Measurements from ENCODE around the gene FLT4. TPM values are rescaled to one million over a fixed set of nuclear protein-coding genes. Genes with fewer than 3 reads are reported as not detected.
"Not testable (repeated sequence)": the region's sequence is repeated elsewhere in the genome, so short reads cannot be mapped to it uniquely, and the experiment has no call there.

FLT4 gene
- total RNA-seq, 2 experiments from 2014 or later, result not detected

GRCh38 chr5:180683220-180683922 lies 34.0 kb upstream of the FLT4 start:
- H4K20me1 ChIP-seq (ENCODE audit: insufficient read depth, low read length), result no peaks in the 10 kb centered on the region
- no peak overlapping the region for H3K4me2 ChIP-seq (ENCODE audit: low read length)
- H3K4me1 ChIP-seq (ENCODE audit: insufficient read depth, low read length, poor library complexity, severe bottlenecking), result no peaks in the 10 kb centered on the region
- TF ChIP-seq, protein P1, sequence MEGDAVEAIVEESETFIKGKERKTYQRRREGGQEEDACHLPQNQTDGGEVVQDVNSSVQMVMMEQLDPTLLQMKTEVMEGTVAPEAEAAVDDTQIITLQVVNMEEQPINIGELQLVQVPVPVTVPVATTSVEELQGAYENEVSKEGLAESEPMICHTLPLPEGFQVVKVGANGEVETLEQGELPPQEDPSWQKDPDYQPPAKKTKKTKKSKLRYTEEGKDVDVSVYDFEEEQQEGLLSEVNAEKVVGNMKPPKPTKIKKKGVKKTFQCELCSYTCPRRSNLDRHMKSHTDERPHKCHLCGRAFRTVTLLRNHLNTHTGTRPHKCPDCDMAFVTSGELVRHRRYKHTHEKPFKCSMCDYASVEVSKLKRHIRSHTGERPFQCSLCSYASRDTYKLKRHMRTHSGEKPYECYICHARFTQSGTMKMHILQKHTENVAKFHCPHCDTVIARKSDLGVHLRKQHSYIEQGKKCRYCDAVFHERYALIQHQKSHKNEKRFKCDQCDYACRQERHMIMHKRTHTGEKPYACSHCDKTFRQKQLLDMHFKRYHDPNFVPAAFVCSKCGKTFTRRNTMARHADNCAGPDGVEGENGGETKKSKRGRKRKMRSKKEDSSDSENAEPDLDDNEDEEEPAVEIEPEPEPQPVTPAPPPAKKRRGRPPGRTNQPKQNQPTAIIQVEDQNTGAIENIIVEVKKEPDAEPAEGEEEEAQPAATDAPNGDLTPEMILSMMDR (conservative IDR thresholded peaks at IDR 0.05; ENCODE audit: low read length), result peak; percentile 24; the same call in 1 of the 2 replicates
- no peak for TF ChIP-seq EZH2phosphoT487 (IDR thresholded peaks at IDR 0.05; ENCODE audit: borderline replicate concordance, low read depth, low read length)
- intact Hi-C loops (cut with micrococcal nuclease; ENCODE audit: unreplicated experiment), result no loop called here
- H3K27ac ChIP-seq (ENCODE audit: low read depth, low read length, poor library complexity, severe bottlenecking), result no peak overlapping the region
- no TSS peak for BruUV-seq (replicated peaks)
- H3K4me3 ChIP-seq (ENCODE audit: low read depth, low read length, poor library complexity, severe bottlenecking), result no peak overlapping the region
- no peaks in the 10 kb centered on the region for H3K9me2 ChIP-seq (ENCODE audit: insufficient read depth, low read length)
- POLR2A ChIA-PET, result no interaction called here
- H3K79me2 ChIP-seq (ENCODE audit: insufficient read depth, low read depth, low read length), result no peaks in the 10 kb centered on the region
- CTCF ChIA-PET (ENCODE audit: unreplicated experiment), result no interaction called here
- no peaks in the 10 kb centered on the region for H3K9me3 ChIP-seq (ENCODE audit: low read length)
- H2AFZ ChIP-seq (ENCODE audit: low read length), result no peak overlapping the region
- DNase-seq (ENCODE audit: low spot score), result no peak
- no peaks in the 10 kb centered on the region for H3K36me3 ChIP-seq (ENCODE audit: insufficient read depth, low read length)

GRCh38 chr5:180682560-180682959 lies 33.2 kb upstream of the FLT4 start:
- H3K4me3 ChIP-seq (ENCODE audit: low read depth, low read length, poor library complexity, severe bottlenecking), result no peak overlapping the region
- CTCF ChIA-PET (ENCODE audit: unreplicated experiment), result no interaction called here
- H4K20me1 ChIP-seq (ENCODE audit: insufficient read depth, low read length), result no peaks in the 10 kb centered on the region
- no peaks in the 10 kb centered on the region for H3K4me1 ChIP-seq (ENCODE audit: insufficient read depth, low read length, poor library complexity, severe bottlenecking)
- H3K36me3 ChIP-seq (ENCODE audit: insufficient read depth, low read length), result no peaks in the 10 kb centered on the region
- no peak overlapping the region for H2AFZ ChIP-seq (ENCODE audit: low read length)
- no TSS peak for BruUV-seq (replicated peaks)
- H3K79me2 ChIP-seq (ENCODE audit: insufficient read depth, low read depth, low read length), result no peaks in the 10 kb centered on the region
- POLR2A ChIA-PET, result no interaction called here
- no peak overlapping the region for H3K27ac ChIP-seq (ENCODE audit: low read depth, low read length, poor library complexity, severe bottlenecking)
- H3K4me2 ChIP-seq (ENCODE audit: low read length), result no peak overlapping the region
- intact Hi-C loops (cut with micrococcal nuclease; ENCODE audit: unreplicated experiment), result no loop called here
- no peak for DNase-seq (ENCODE audit: low spot score)
- TF ChIP-seq EZH2phosphoT487 (IDR thresholded peaks at IDR 0.05; ENCODE audit: borderline replicate concordance, low read depth, low read length), result no peak
- TF ChIP-seq, protein P1 (conservative IDR thresholded peaks at IDR 0.05; ENCODE audit: low read length), result no peak
- H3K9me2 ChIP-seq (ENCODE audit: insufficient read depth, low read length), result no peaks in the 10 kb centered on the region
- H3K9me3 ChIP-seq (ENCODE audit: low read length), result no peaks in the 10 kb centered on the region

GRCh38 chr5:180682008-180682407 lies 32.6 kb upstream of the FLT4 start:
- H3K9me2 ChIP-seq (ENCODE audit: insufficient read depth, low read length); H2AFZ ChIP-seq (ENCODE audit: low read length); H3K79me2 ChIP-seq (ENCODE audit: insufficient read depth, low read depth, low read length); H4K20me1 ChIP-seq (ENCODE audit: insufficient read depth, low read length); CTCF ChIA-PET (ENCODE audit: unreplicated experiment); BruUV-seq (replicated peaks); H3K4me3 ChIP-seq (ENCODE audit: low read depth, low read length, poor library complexity, severe bottlenecking); POLR2A ChIA-PET; H3K9me3 ChIP-seq (ENCODE audit: low read length); intact Hi-C loops (cut with micrococcal nuclease; ENCODE audit: unreplicated experiment); H3K27ac ChIP-seq (ENCODE audit: low read depth, low read length, poor library complexity, severe bottlenecking); DNase-seq (ENCODE audit: low spot score); H3K4me2 ChIP-seq (ENCODE audit: low read length); H3K4me1 ChIP-seq (ENCODE audit: insufficient read depth, low read length, poor library complexity, severe bottlenecking); H3K36me3 ChIP-seq (ENCODE audit: insufficient read depth, low read length): not testable (repeated sequence)

GRCh38 chr5:180678319-180678718 lies 28.9 kb upstream of the FLT4 start:
- H3K79me2 ChIP-seq (ENCODE audit: insufficient read depth, low read depth, low read length); H4K20me1 ChIP-seq (ENCODE audit: insufficient read depth, low read length); BruUV-seq (replicated peaks); H2AFZ ChIP-seq (ENCODE audit: low read length); H3K4me2 ChIP-seq (ENCODE audit: low read length); intact Hi-C loops (cut with micrococcal nuclease; ENCODE audit: unreplicated experiment); DNase-seq (ENCODE audit: low spot score); CTCF ChIA-PET (ENCODE audit: unreplicated experiment); POLR2A ChIA-PET; H3K9me2 ChIP-seq (ENCODE audit: insufficient read depth, low read length); H3K27ac ChIP-seq (ENCODE audit: low read depth, low read length, poor library complexity, severe bottlenecking); H3K4me3 ChIP-seq (ENCODE audit: low read depth, low read length, poor library complexity, severe bottlenecking); H3K4me1 ChIP-seq (ENCODE audit: insufficient read depth, low read length, poor library complexity, severe bottlenecking); H3K36me3 ChIP-seq (ENCODE audit: insufficient read depth, low read length); H3K9me3 ChIP-seq (ENCODE audit: low read length): not testable (repeated sequence)
